ENCODE data around the gene OR1F1. TPM values are rescaled to one million over a fixed set of nuclear protein-coding genes. Genes with fewer than 3 reads are reported as not detected.

OR1F1 gene
- total and polyA plus RNA-seq, 2 experiments from 2014 or later, result not detected

DNA sequence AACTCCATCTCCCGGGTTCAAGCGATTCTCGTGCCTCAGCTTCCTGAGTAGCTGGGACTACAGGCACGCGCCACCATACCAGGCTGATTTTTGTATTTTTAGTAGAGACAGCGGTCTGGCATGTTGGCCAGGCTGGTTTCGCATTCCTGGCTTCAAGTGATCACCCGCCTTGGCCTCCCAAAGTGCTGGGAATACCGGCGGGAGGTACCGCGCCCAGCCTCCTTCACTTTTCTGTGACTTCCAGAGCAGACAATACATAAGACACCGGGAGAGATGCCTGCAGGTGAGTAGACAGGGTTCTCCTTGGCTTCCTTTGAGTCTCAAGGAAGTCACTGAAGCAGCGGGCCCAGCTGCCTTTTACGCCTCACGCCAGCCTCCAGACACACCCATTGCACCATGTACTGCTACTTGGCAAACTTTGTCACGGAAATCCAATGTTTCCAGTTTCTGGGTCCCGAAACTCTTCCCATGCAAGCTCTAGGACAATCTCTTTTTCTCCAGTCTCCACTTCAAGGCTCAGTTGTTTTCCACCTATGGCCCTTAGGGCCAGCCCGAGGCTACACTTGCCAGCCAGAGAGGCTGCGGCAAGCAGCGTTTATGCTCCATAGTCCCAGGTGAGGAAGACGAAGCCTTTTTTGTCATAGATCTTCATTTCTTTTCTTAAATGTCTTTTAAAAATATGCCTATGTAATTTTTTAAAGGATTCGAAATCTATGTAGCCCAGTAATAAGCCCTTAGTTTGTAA, 886 bp upstream of the OR1F1 start:
- Histone ChIP-seq H3K36me3 (ENCODE audit: low read depth) (no peaks in the 10 kb centered on the region), H3K9me2 (ENCODE audit: insufficient read depth) (no peaks in the 10 kb centered on the region), H3K27me3 (replicated peaks; ENCODE audit: insufficient read depth) (no peaks in the 10 kb centered on the region), H2AFZ (no peak overlapping the region; the same call in 1 of the 2 replicates), H3K4me1 (ENCODE audit: insufficient read depth) (peaks cover 6% of the 10 kb centered on the region; the same call in 1 of the 2 replicates), H3K27ac (no peak overlapping the region), H3K9ac (no peak overlapping the region), H4K20me1 (ENCODE audit: insufficient read depth) (no peaks in the 10 kb centered on the region), H3K79me2 (ENCODE audit: insufficient read depth) (no peaks in the 10 kb centered on the region), H3K9me3 (ENCODE audit: low read depth) (no peaks in the 10 kb centered on the region), H3K4me3 (0 out of 2 replicates have a peak overlapping the region, but pooled peaks have one; percentile 79), H3K4me2 (ENCODE audit: unreplicated experiment) (peak overlapping the region; percentile 53), H3F3A (ENCODE audit: insufficient read depth) (peaks cover 18% of the 10 kb centered on the region; the same call in 1 of the 2 replicates)
- TF ChIP-seq EZH2 (IDR thresholded peaks at IDR 0.05; ENCODE audit: insufficient read depth, poor library complexity, severe bottlenecking), result no peak
- no peak for TF ChIP-seq EZH2phosphoT487 (IDR thresholded peaks at IDR 0.05; ENCODE audit: insufficient read depth, low read depth)
- in situ Hi-C loops (cut with MboI), result no loop called here
- 74 to 78% methylated on average over 23 of the region's 23 CpGs for WGBS, 2 experiments (ENCODE audit: low coverage in 1 of 2, low lambda C conversion rate in 2 of 2, missing lambda C conversion rate in 2 of 2)
- no peak for DNase-seq

DNA sequence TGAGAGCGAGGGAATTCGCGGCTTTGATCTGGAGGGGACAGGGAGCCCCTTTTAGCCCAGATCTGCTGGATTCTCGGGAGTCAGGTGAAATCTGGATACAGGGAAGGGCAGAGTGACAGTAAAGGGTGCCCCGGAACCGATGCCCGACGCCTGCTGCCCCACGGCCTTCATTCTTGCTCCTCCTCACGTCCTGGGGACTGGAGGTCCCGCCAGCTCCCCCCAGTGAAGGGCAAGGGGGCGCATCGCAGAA, 596 bp downstream of the OR1F1 start:
- DNase-seq, result no peak
- Histone ChIP-seq H3K27ac (no peak overlapping the region), H3K27me3 (replicated peaks; ENCODE audit: insufficient read depth) (no peaks in the 10 kb centered on the region), H3K4me3 (peak overlapping the region; percentile 79), H3F3A (ENCODE audit: insufficient read depth) (peaks cover 14% of the 10 kb centered on the region; the same call in 1 of the 2 replicates), H3K79me2 (ENCODE audit: insufficient read depth) (no peaks in the 10 kb centered on the region), H2AFZ (peak overlapping the region; percentile 96), H3K4me2 (ENCODE audit: unreplicated experiment) (peak overlapping the region; percentile 77), H3K4me1 (ENCODE audit: insufficient read depth) (peaks cover 3% of the 10 kb centered on the region; the same call in 1 of the 2 replicates), H3K9ac (peak overlapping the region; percentile 58), H3K9me3 (ENCODE audit: low read depth) (no peaks in the 10 kb centered on the region), H4K20me1 (ENCODE audit: insufficient read depth) (no peaks in the 10 kb centered on the region), H3K9me2 (ENCODE audit: insufficient read depth) (no peaks in the 10 kb centered on the region), H3K36me3 (ENCODE audit: low read depth) (no peaks in the 10 kb centered on the region)
- in situ Hi-C loops (cut with MboI), result no loop called here
- no peak for TF ChIP-seq EZH2 (IDR thresholded peaks at IDR 0.05; ENCODE audit: insufficient read depth, poor library complexity, severe bottlenecking)
- no peak for TF ChIP-seq EZH2phosphoT487 (IDR thresholded peaks at IDR 0.05; ENCODE audit: insufficient read depth, low read depth)
- 4 to 5% methylated on average over 11 to 13 of the region's 13 CpGs for WGBS, 2 experiments (ENCODE audit: low coverage in 1 of 2, low lambda C conversion rate in 2 of 2, missing lambda C conversion rate in 2 of 2)

DNA sequence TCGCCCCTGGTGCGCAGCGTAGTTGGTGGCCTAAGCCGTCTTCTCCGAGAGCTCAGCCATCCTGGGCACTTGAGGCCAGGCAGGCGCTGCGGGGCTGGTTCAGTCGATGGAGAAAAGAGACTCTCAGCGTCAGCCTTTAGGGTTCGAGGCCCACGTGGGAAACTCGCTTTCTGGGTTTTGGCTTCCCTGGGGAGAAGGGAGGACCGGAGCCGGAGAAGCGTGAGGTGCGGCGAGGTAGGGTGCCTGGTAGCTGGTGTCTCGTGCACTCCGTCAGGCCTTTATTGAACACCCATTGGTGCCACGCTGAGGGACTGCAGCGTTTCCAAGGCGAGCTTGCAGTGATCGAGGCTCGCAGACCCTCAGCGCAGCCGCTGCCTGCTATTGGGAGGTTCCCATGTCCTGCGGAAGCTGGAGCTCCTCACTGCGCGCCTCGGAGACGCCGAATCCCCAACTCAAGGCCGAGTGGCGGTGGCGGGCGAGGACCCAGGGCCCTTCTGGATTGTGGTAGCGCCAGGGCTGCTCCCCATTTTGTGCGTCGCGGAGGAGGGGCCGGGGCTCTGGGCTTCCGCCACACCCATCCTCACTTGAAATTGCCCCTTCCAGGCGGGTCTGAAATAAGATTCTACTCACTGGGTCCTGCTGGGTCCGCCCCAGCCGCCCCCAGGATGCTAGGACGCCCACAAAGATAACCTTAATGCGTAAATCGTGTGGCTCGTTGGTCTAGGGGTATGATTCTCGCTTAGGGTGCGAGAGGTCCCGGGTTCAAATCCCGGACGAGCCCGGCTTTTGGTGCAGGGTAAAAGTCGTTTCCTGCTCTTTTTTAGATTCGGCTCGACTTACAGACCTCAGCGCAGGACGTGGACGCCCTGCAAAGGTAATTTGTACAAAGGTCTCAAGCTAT, 1.2 kb downstream of the OR1F1 start:
- DNase-seq, result peak; percentile 73
- Histone ChIP-seq H3K36me3 (ENCODE audit: low read depth) (no peaks in the 10 kb centered on the region), H3K9me3 (ENCODE audit: low read depth) (no peaks in the 10 kb centered on the region), H3K4me1 (ENCODE audit: insufficient read depth) (no peaks in the 10 kb centered on the region), H3K4me2 (ENCODE audit: unreplicated experiment) (peak overlapping the region; percentile 77), H3K4me3 (peak overlapping the region; percentile 79), H3K79me2 (ENCODE audit: insufficient read depth) (no peaks in the 10 kb centered on the region), H3F3A (ENCODE audit: insufficient read depth) (peaks cover 13% of the 10 kb centered on the region; the same call in 1 of the 2 replicates), H3K9me2 (ENCODE audit: insufficient read depth) (no peaks in the 10 kb centered on the region), H4K20me1 (ENCODE audit: insufficient read depth) (no peaks in the 10 kb centered on the region), H3K27me3 (replicated peaks; ENCODE audit: insufficient read depth) (no peaks in the 10 kb centered on the region), H2AFZ (peak overlapping the region; percentile 96), H3K27ac (no peak overlapping the region), H3K9ac (peak overlapping the region; percentile 58)
- in situ Hi-C loops (cut with MboI), result no loop called here
- 2 to 3% methylated on average over 59 to 61 of the region's 61 CpGs for WGBS, 2 experiments (ENCODE audit: low coverage in 1 of 2, low lambda C conversion rate in 2 of 2, missing lambda C conversion rate in 2 of 2)
- TF ChIP-seq EZH2 (IDR thresholded peaks at IDR 0.05; ENCODE audit: insufficient read depth, poor library complexity, severe bottlenecking) (no peak), EZH2phosphoT487 (IDR thresholded peaks at IDR 0.05; ENCODE audit: insufficient read depth, low read depth) (no peak)

DNA sequence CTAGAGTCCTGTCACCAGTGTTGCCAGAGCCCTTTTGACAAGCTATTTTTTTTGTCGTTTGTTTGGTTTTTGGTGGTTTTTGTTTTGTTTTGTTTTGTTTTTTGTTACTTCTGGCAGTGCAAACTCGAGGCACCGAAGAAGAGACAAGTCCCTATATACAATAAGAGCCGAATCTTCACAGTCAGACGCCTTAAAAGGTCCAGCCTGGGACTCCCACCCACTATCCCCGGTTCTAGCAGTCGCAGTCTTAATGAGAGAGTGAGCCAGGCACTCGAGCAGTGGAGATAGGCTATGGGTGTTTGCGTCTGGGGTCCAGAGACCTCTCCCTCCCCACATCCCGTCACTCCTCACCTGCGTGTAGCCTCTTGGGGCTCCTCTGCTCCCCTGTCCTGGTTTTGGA, 1.9 kb downstream of the OR1F1 start:
- Histone ChIP-seq H3K27me3 (replicated peaks; ENCODE audit: insufficient read depth) (no peaks in the 10 kb centered on the region), H3K36me3 (ENCODE audit: low read depth) (no peaks in the 10 kb centered on the region), H3K9ac (no peak overlapping the region), H3K9me3 (ENCODE audit: low read depth) (no peaks in the 10 kb centered on the region), H3K79me2 (ENCODE audit: insufficient read depth) (no peaks in the 10 kb centered on the region), H3F3A (ENCODE audit: insufficient read depth) (peaks cover 11% of the 10 kb centered on the region; the same call in 1 of the 2 replicates), H3K4me3 (peak overlapping the region; percentile 79), H2AFZ (peak overlapping the region; percentile 96), H3K27ac (no peak overlapping the region), H4K20me1 (ENCODE audit: insufficient read depth) (no peaks in the 10 kb centered on the region), H3K9me2 (ENCODE audit: insufficient read depth) (no peaks in the 10 kb centered on the region), H3K4me1 (ENCODE audit: insufficient read depth) (no peaks in the 10 kb centered on the region), H3K4me2 (ENCODE audit: unreplicated experiment) (peak overlapping the region; percentile 77)
- in situ Hi-C loops (cut with MboI), result no loop called here
- 16 to 19% methylated on average over 11 of the region's 11 CpGs for WGBS, 2 experiments (ENCODE audit: low coverage in 1 of 2, low lambda C conversion rate in 2 of 2, missing lambda C conversion rate in 2 of 2)
- DNase-seq, result no peak
- TF ChIP-seq EZH2 (IDR thresholded peaks at IDR 0.05; ENCODE audit: insufficient read depth, poor library complexity, severe bottlenecking) (no peak), EZH2phosphoT487 (IDR thresholded peaks at IDR 0.05; ENCODE audit: insufficient read depth, low read depth) (no peak)

All from GM23248 (cell line).